ENCODE data around the gene RPS19.

Gene RPS19

GRCh38 chr19:41915776-41916414 lies 55.8 kb downstream of the RPS19 start:
- DNase-seq: no peak

GRCh38 chr19:41917676-41918075 lies 57.6 kb downstream of the RPS19 start:
- no peak for DNase-seq

GRCh38 chr19:41918095-41918494 lies 58.0 kb downstream of the RPS19 start:
- no peak for DNase-seq

- no peak for DNase-seq
Measured at GRCh38 chr19:41918653-41919244, 58.7 kb downstream of the RPS19 start.

GRCh38 chr19:41919948-41920712 lies 60.1 kb downstream of the RPS19 start:
- no peak for DNase-seq

DNA sequence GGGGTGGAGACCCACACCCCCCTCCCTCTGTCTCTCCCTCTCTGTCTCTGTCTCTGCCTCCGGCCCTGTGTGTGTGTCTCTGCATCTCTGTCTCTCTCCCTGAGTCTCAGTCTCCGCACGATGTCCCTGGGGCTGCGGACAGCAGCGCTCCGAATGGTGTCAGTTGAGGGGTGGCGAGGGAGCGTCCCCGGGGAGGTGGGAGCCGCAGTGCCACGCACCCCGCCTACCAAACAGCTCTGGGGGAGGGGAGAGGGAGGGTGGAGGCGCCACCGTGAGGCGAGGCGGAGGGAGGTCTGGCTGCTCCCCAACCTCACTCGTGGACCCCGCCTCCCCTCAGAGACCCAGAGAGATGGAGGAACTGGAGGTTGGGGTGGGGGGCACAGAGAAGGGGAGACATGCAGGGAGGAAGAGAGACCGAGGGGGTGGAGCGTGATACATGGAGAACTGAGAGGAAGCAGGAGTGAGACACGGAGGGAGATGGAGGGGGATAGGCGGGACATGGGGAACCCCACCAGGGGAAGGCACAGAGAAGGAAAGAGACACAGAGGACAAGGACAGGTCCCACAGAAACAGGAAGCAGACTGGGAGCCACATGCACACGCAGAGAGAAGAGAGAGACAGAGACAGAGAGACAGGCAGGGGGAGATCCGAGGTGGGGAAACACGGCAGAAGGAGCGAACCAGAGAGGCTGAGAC lies 61.0 kb downstream of the RPS19 start:
- DNase-seq: no peak

GRCh38 chr19:41921577-41922576 lies 61.8 kb downstream of the RPS19 start:
- no peak for DNase-seq

Measured in activated CD4-positive, CD25-positive, alpha-beta regulatory T cell treated with anti-CD3 and anti-CD28 coated beads, Interleukin-2, amount 50 U/mL, for 72 hours (primary cell).